H9 (cell line): ENCODE data around the gene SLC10A2. TPM values are rescaled to one million over a fixed set of nuclear protein-coding genes. Genes with fewer than 3 reads are reported as not detected.

Experiments used
- DNase-seq: peaks from one replicate; pipeline ENCODE4 v3.0.0-alpha.2; 2017
- H2AFZ ChIP-seq: one replicate; pipeline ENCODE4 v1.6.1; 2013; ENCODE audit warnings: mild to moderate bottlenecking, low read length, control low read depth, moderate library complexity
- H2AK5ac ChIP-seq: 2 replicates; pipeline ENCODE4 v1.6.1; 2013; ENCODE audit warnings: low read length, control low read depth, mixed read lengths; ENCODE audit not compliant: insufficient read length
- H2BK120ac ChIP-seq: one replicate; pipeline ENCODE4 v1.6.1; 2013; ENCODE audit warnings: low read depth, mild to moderate bottlenecking, low read length, control low read depth, inconsistent platforms; ENCODE audit not compliant: poor library complexity, severe bottlenecking
- H2BK12ac ChIP-seq: 2 replicates; pipeline ENCODE4 v1.6.1; 2013; ENCODE audit warnings: low read length, control low read depth, mixed read lengths, low read depth; ENCODE audit not compliant: insufficient read length
- H2BK15ac ChIP-seq: 2 replicates; pipeline ENCODE4 v1.6.1; 2013; ENCODE audit warnings: low read depth, low read length, control low read depth
- H2BK20ac ChIP-seq: one replicate; pipeline ENCODE4 v1.6.1; 2013; ENCODE audit warnings: low read depth, mild to moderate bottlenecking, low read length, control low read depth, inconsistent platforms; ENCODE audit not compliant: poor library complexity, severe bottlenecking
- H2BK5ac ChIP-seq: 2 replicates; pipeline ENCODE4 v1.6.1; 2013; ENCODE audit warnings: low read length, control low read depth, mixed read lengths; ENCODE audit not compliant: insufficient read length
- H3K14ac ChIP-seq: 2 replicates; pipeline ENCODE4 v1.6.1; 2013; ENCODE audit warnings: low read length, control low read depth; ENCODE audit not compliant: insufficient read depth
- H3K18ac ChIP-seq: 2 replicates; pipeline ENCODE4 v1.6.1; 2013; ENCODE audit warnings: low read depth, mild to moderate bottlenecking, mixed read lengths, low read length, control low read depth; ENCODE audit not compliant: insufficient read length
- H3K23ac ChIP-seq: 2 replicates; pipeline ENCODE4 v1.6.1; 2013; ENCODE audit warnings: low read length, control low read depth, mixed read lengths, low read depth; ENCODE audit not compliant: insufficient read length
- H3K23me2 ChIP-seq: 2 replicates; pipeline ENCODE4 v1.6.1; 2013; ENCODE audit warnings: low read depth, mild to moderate bottlenecking, mixed read lengths, low read length, control low read depth; ENCODE audit not compliant: insufficient read length, poor library complexity, severe bottlenecking
- H3K27ac ChIP-seq: 2 replicates; pipeline ENCODE4 v1.5.1; 2013; ENCODE audit warnings: low read length, control low read depth, mixed read lengths, low read depth; ENCODE audit not compliant: insufficient read length
- H3K27me3 ChIP-seq: 2 replicates; pipeline ENCODE4 v1.6.1; 2013; ENCODE audit warnings: low read length, control low read depth, inconsistent platforms; ENCODE audit not compliant: insufficient read depth
- H3K4ac ChIP-seq: 2 replicates; pipeline ENCODE4 v1.6.1; 2013; ENCODE audit warnings: low read depth, mild to moderate bottlenecking, control low read depth, inconsistent platforms, low read length, moderate library complexity
- H3K4me1 ChIP-seq: 2 replicates; pipeline ENCODE4 v1.6.1; 2013; ENCODE audit warnings: low read length, control low read depth, inconsistent platforms; ENCODE audit not compliant: insufficient read depth
- H3K4me2 ChIP-seq: 2 replicates; pipeline ENCODE4 v1.6.1; 2013; ENCODE audit warnings: low read length, control low read depth, mixed read lengths; ENCODE audit not compliant: insufficient read length, insufficient read depth
- H3K56ac ChIP-seq: 2 replicates; pipeline ENCODE4 v1.6.1; 2013; ENCODE audit warnings: low read depth, mild to moderate bottlenecking, mixed read lengths, low read length, control low read depth; ENCODE audit not compliant: insufficient read length
- H3K79me1 ChIP-seq: 2 replicates; pipeline ENCODE4 v1.6.1; 2013; ENCODE audit warnings: low read depth, mild to moderate bottlenecking, moderate library complexity, low read length, control low read depth, inconsistent platforms; ENCODE audit not compliant: insufficient read depth, poor library complexity, severe bottlenecking
- H3K79me2 ChIP-seq: 2 replicates; pipeline ENCODE4 v1.6.1; 2013; ENCODE audit warnings: low read length, control low read depth, inconsistent platforms; ENCODE audit not compliant: insufficient read depth
- H3K9ac ChIP-seq: 2 replicates; pipeline ENCODE4 v1.6.1; 2013; ENCODE audit warnings: low read length, control low read depth, mixed read lengths; ENCODE audit not compliant: insufficient read length; ENCODE audit errors: extremely low read depth
- H3K9me3 ChIP-seq: one replicate; pipeline ENCODE4 v1.6.1; 2013; ENCODE audit warnings: low read depth, low read length, inconsistent platforms; ENCODE audit not compliant: control insufficient read depth
- H3T11ph ChIP-seq: one replicate; pipeline ENCODE4 v1.6.1; 2013; ENCODE audit warnings: mild to moderate bottlenecking, low read length, control low read depth, inconsistent platforms
- H4K20me1 ChIP-seq: one replicate; pipeline ENCODE4 v1.6.1; 2013; ENCODE audit not compliant: control insufficient read depth, insufficient read length, insufficient read depth
- H4K5ac ChIP-seq: 2 replicates; pipeline ENCODE4 v1.6.1; 2013; ENCODE audit warnings: low read depth, mild to moderate bottlenecking, mixed read lengths, low read length, control low read depth; ENCODE audit not compliant: insufficient read length
- H4K8ac ChIP-seq: replicated peaks from 2 replicates; pipeline ENCODE4 v1.6.1; 2013; ENCODE audit warnings: low read length, control low read depth, mixed read lengths, low read depth; ENCODE audit not compliant: insufficient read length
- H4K91ac ChIP-seq: 2 replicates; pipeline ENCODE4 v1.6.1; 2013; ENCODE audit warnings: low read depth, mild to moderate bottlenecking, moderate library complexity, mixed read lengths, low read length, control low read depth; ENCODE audit not compliant: insufficient read length
- H3K27ac Mint-ChIP-seq, 3 experiments: 2 replicates in 2 of 3; 3 replicates in 1 of 3; pipeline ENCODE4 v1.8.0; 2020 to 2021; ENCODE audit warnings: mixed read lengths in 3 of 3, mild to moderate bottlenecking in 1 of 3, moderate library complexity in 1 of 3
- H3K27me3 Mint-ChIP-seq: 2 replicates; pipeline ENCODE4 v1.8.0; 2021; ENCODE audit warnings: low read depth, mild to moderate bottlenecking, moderate library complexity, mixed read lengths
- H3K36me3 Mint-ChIP-seq, 3 experiments: 2 replicates in 2 of 3; 3 replicates in 1 of 3; pipeline ENCODE4 v1.8.0; 2020 to 2021; ENCODE audit warnings: low read depth in 3 of 3, mixed read lengths in 3 of 3; ENCODE audit not compliant: insufficient read depth in 1 of 3
- H3K4me1 Mint-ChIP-seq, 2 experiments: 2 replicates each; pipeline ENCODE4 v1.8.0; 2020; ENCODE audit warnings: mixed read lengths in 2 of 2
- H3K4me3 Mint-ChIP-seq, 2 experiments: 2 replicates in 1 of 2; 3 replicates in 1 of 2; pipeline ENCODE4 v1.8.0; 2020 to 2021; ENCODE audit warnings: mild to moderate bottlenecking in 2 of 2, mixed read lengths in 2 of 2, moderate library complexity in 1 of 2
- H3K9me3 Mint-ChIP-seq, 2 experiments: 2 replicates in 1 of 2; 3 replicates in 1 of 2; pipeline ENCODE4 v1.8.0; 2020; ENCODE audit warnings: mild to moderate bottlenecking in 2 of 2, mixed read lengths in 2 of 2, moderate library complexity in 1 of 2
- CTCF ChIP-seq: fragments of 200-600 bp; sonication (generic); conservative IDR thresholded peaks from 3 replicates; pipeline ENCODE4 v1.8.0; 2021; ENCODE audit warnings: antibody characterized with exemption, mild to moderate bottlenecking
- WGBS: extraction: QIAGEN DNeasy Blood & Tissue Kit; methylation state at CpG from one replicate; pipeline ENCODE4 v1.1.7; 2013; ENCODE audit warnings: missing lambda C conversion rate, low lambda C conversion rate, mixed read lengths; ENCODE audit not compliant: insufficient read length; ENCODE audit errors: extremely low coverage; 5-methylcytosine and 5-hydroxymethylcytosine counted together
- total RNA-seq: library from RNA; stranded (reverse); gene quantifications from 2 replicates; pipeline ENCODE4 v1.2.1, GENCODE V29; 2021

Gene SLC10A2
- total RNA-seq, 1 experiment from 2014 or later: not detected

GRCh38 chr13:103022336-103022735, 43.9 kb downstream of the SLC10A2 start:
- no peak overlapping the region for H3K4me3 Mint-ChIP-seq
- Histone ChIP-seq H3K14ac (no peak overlapping the region), H2BK15ac (no peak overlapping the region), H2BK120ac (no peak overlapping the region), H3K18ac (no peak overlapping the region), H3K27me3 (no peaks in the 10 kb centered on the region), H3K79me1 (no peaks in the 10 kb centered on the region), H4K91ac (no peak overlapping the region), H3K23me2 (no peaks in the 10 kb centered on the region), H2AFZ (no peak overlapping the region), H3K9me3 (no peaks in the 10 kb centered on the region), H3K4me2 (no peak overlapping the region), H3T11ph (no peak overlapping the region), H3K27ac (no peak overlapping the region), H4K8ac (no peak overlapping the region), H3K4me1 (no peaks in the 10 kb centered on the region), H2AK5ac (no peak overlapping the region), H3K23ac (no peak overlapping the region), H3K79me2 (no peaks in the 10 kb centered on the region), H3K4ac (no peak overlapping the region), H3K56ac (no peak overlapping the region), H2BK5ac (no peak overlapping the region), H4K5ac (no peak overlapping the region), H4K20me1 (no peaks in the 10 kb centered on the region), H2BK12ac (no peak overlapping the region), H2BK20ac (no peak overlapping the region), H3K9ac (no peak overlapping the region)
- DNase-seq: no peak
- TF ChIP-seq CTCF: no peak
- H3K4me1 Mint-ChIP-seq: 0 out of 4 replicates have a peak, but pooled peaks cover 0 to under 1% of the 10 kb centered on the region in 2 experiments
- peaks cover 5 to 12% of the 10 kb centered on the region in 2 experiments; a peak in 2 of 5 replicates for H3K9me3 Mint-ChIP-seq
- WGBS: no CpG with 5 or more reads among the region's 3 CpGs
- H3K36me3 Mint-ChIP-seq: 0 out of 7 replicates have a peak, but pooled peaks cover 0 to 2% (median 0%) of the 10 kb centered on the region in 3 experiments
- H3K27me3 Mint-ChIP-seq: no peaks in the 10 kb centered on the region
- no peak overlapping the region for H3K27ac Mint-ChIP-seq
